DMS153 (cell line): Measurements from ENCODE around the gene DGKQ.
"Not testable (repeated sequence)": the region's sequence is repeated elsewhere in the genome, so short reads cannot be mapped to it uniquely, and the experiment has no call there.

Experiments used
- DNase-seq: peaks from one replicate; lab custom pipeline; 2025; lab: John Stamatoyannopoulos, UW

DGKQ gene

DNA sequence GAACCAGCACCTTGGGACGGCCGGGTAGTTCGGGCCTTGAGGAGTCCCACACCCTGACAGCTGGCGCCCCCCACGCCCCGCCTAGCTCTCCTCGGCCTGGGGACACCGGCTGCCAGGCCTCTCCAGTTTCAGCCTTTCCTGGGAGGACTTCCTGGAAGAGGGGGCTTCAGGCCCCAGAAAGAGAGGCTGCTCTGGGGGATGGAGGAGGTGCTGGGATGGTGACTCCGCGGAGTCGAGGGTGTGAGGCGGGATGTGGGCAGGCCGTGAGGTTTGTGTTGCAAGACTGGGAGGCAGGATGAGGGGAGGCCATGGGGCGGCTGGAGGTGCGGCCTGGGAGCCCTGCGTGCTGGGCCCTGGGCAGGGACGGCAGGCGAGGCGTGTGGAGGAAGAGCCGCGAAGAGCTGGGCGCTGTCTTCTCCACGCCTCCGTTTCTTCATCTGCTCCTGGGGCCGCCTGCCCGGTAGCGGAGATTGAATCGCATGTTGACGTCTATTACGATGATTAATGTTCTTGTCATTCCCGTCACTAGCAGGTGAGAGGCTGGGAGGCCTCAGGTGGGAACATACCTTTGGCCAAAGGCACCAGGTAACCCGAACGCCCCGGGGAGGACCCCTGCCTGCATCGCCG is 37.1 kb upstream of the DGKQ start:
- DNase-seq = peak; percentile 13

DNA sequence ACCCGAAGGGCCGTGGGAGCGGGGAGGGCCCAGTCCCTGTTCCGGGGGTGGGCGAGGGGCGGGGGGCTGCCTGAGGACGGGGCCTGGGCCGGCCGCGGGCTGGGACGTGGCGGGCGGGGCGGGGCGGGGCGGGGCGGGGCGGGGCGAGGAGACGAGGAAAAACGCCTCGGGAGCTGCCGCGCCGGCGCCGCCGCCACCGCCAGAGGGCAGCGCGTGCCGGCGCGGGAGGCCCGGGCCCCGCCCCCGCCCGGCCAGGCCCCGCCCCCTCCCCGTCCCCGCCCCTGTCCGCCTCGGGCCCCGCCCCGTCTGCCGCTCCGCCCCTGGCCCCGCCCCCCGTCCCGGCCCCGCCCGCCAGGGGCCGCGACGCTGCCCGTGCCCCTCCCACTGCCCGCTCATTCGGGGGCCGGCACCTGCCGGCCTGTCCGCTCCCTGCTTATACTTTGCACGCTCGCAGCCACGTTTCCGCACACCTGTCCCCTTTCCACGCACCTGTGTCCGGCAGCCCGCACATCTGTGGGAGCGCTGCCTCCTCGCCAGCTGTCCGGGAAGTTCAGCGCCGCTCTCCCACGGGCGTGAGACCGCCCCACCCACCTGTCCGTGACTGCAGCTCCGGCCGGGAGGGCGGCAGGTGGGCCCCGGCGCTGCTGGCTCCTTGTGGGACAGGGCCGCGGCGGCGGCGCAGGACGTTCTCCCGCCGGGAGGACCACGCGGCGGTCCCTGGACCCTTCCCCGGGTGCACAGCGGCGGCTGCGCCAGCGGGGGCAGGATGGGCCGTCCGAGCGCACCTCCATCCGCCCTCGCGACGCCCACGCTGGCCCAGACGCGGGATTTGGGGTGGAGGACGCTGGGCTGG is 36.4 kb upstream of the DGKQ start:
- DNase-seq = no peak

DNA sequence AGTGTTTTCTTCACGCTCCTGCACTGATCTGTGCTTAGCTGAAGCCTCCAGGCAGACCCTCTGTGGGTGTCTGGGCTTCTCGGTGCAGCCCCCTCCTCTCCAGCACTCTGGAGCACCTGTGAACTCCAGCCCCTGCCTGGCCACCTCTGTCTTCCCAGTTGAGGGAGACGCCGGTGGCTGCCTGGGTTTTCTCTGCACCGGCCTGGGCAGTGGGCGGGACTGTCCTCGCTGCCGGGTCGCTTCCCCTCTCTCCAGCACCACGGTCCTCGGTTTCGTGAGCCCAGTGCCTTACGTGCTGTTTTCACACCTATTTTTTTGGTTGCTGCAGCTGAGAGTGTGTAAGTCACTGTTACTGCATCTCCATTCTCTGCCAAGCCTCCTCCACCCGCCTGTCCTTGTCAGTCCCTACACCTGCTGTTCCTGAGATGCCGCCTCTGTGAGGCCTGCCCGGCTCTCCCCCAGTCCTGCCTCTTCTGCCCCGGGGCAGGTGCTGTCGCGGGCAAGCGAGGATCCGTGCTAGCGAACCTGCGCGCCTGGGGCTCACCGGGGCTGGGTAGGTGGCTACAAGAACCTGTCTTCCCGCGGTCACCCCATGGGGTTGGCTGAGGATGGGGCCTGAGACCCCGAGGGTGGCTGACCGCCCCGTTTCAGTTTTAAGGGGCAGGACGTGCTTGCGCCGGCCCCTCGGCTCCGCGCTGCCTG is 35.6 kb upstream of the DGKQ start:
- no peak for DNase-seq

DNA sequence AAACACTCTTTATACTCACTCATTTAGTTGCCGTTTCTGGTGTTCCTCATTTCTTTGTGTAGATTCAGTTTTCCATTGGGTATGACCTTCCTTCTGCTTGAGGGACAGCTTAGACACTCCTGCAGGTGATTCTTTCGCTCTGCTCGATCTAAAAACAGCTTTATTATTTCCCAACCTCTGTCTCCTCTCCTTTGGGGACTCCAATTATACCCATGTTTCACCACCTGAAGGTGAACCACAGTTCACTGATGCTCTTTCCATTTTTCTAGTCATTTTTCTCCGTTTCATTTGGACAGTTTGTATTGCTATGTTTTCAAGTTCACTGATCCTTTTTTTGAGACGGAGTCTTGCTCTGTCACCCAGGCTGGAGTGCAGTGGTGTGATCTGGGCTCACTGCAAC is 33.5 kb upstream of the DGKQ start:
- no peak for DNase-seq

DNA sequence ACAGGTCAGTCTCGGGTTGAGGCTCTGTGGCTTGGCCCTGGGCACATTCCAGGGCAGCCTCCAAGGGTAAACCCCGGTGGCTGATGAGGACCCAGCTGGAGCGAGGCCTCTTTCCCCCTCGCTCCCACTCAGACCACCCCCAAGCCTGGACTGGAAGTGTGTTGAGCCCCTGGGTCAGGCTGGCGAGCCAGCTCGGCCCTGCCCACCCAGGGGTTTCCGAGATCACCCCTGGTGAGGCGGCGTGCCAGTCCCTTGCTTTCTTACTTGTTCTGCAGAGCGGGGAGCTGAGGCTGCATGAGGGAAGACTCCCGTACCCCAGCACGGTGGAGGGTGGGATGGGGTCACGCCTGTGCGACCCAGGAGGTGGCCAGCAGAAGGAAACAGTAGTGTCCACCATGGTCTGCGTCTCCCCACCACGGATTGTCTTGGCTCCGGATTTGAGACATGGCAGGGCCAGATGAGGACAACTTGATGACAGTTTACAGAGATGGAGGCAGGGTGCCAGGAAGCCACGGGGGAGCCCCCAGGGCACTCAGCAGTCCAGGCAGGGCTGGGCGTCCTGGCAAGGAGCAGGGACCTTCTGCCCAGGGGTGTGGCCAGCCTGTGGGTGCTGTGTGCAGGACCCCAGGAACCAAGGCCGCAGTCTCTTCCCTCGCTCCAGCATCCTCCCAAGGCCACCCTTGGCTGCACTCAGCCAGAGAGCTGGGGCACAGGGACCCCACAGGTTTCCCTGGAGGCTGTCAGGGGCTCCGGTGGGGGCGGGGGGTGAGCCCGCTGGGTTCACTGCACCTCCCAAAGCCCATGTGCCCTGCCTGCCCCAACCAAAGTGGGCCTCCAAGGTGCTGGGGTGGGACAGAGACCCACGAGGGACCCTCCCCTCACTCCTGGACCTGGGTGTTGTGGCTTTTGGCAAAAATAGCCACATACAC is 31.5 kb upstream of the DGKQ start:
- no peak for DNase-seq

DNA sequence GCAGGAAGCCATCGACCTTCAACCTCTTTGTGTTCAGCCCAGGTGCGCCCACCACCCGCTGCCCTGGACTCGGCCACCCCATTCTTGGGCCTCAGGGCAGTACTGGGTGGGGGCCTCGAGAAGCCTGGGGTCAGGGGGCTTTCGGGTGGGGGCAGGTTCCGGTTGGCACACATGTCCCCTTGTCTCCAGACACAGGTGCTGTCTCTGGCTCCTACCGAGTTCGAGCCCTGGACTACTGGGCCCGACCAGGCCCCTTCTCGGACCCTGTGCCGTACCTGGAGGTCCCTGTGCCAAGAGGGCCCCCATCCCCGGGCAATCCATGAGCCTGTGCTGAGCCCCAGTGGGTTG is 30.7 kb upstream of the DGKQ start:
- no peak for DNase-seq

DNA sequence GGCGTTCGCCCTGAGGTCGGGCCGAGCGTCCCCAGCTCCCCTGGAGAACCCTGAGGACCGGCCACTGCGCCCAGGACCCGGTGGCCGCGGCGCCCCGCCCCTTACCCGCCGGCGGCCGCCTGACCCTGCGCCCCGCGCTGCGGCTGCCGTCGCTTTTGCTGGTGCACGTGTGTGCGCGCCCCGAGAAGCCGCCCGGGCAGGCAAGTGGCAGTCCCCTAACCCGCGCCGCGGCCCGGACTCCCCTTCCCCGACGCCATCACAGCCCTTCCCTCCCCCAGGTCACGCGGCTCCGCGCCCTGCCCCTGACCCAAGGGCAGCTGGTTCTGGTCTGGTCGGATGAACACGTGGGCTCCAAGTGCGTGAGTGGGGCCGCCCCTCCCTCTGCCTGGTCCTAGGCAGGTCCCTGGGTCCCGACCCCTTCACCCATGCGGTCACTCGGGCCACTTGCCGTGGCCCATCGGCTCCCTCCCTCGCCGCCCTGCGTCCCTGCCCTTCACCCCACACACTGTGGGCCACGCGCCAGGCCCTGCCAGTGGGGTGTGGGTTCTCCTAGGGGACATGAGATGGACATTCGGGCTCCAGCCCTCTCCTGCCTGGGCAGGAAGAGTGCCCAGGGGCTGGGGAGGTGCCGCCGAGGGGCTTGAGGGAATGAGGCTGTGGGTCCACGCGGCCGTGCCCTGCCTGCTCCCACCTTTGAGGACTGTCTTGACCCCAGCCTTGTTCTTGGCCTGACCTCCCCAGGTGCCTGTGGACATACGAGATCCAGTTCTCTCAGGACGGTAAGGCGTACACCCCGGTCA is 30.1 kb upstream of the DGKQ start:
- no peak for DNase-seq

DNA sequence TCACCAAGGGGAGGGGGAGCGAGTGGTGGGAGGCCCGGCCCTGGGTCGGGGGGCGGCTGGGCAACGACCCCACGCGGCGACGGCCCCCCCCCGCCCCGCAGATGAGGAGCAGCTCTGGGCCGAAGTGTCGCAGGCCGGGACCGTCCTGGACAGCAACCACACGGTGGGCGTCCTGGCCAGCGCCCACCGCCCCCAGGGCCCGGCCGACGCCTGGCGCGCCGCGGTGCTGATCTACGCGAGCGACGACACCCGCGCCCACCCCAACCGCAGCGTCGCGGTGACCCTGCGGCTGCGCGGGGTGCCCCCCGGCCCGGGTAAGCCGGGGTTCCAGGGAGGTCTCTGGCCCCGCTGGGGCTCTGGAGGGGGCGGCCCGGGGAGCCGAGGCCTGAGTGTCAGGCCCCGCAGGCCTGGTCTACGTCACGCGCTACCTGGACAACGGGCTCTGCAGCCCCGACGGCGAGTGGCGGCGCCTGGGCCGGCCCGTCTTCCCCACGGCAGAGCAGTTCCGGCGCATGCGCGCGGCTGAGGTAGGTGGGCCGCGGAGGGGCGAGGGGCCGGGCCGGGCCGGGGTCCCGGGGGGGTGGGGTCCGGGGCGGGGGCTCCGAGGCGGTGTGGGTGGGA is 29.4 kb upstream of the DGKQ start:
- DNase-seq = no peak

DNA sequence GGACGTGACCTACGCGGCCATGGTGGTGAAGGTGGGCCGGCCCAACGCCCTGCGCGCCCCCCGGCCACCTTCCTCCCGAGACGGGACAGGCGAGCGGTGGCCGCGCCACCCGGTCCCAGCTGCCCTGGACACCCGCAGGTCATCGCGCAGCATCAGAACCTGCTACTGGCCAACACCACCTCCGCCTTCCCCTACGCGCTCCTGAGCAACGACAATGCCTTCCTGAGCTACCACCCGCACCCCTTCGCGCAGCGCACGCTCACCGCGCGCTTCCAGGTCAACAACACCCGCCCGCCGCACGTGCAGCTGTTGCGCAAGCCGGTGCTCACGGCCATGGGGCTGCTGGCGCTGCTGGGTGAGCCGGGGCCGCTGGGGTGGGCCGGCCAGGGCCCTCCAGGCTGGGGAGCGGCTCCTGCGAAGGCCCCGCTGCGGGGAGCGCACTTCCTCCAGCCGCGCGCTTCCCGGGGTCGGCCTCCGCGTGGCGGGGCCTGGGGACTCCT is 28.8 kb upstream of the DGKQ start:
- no peak for DNase-seq

DNA sequence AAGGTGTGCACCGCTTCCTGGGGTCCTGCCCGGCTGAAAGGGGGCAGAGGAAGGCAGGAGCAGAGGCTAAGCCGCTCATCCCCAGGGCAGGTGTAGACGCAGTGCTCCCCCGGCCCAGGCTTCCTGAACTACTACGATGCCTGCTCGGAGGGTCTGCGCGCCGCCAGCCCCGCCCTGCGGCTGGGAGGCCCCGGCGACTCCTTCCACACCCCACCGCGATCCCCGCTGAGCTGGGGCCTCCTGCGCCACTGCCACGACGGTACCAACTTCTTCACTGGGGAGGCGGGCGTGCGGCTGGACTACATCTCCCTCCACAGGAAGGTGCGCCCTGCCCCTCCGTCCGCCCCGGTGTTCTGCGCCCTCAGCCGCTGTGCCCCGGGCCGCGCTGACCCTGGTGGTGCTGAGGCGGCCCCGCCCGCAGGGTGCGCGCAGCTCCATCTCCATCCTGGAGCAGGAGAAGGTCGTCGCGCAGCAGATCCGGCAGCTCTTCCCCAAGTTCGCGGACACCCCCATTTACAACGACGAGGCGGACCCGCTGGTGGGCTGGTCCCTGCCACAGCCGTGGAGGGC is 28.3 kb upstream of the DGKQ start:
- no peak for DNase-seq

DNA sequence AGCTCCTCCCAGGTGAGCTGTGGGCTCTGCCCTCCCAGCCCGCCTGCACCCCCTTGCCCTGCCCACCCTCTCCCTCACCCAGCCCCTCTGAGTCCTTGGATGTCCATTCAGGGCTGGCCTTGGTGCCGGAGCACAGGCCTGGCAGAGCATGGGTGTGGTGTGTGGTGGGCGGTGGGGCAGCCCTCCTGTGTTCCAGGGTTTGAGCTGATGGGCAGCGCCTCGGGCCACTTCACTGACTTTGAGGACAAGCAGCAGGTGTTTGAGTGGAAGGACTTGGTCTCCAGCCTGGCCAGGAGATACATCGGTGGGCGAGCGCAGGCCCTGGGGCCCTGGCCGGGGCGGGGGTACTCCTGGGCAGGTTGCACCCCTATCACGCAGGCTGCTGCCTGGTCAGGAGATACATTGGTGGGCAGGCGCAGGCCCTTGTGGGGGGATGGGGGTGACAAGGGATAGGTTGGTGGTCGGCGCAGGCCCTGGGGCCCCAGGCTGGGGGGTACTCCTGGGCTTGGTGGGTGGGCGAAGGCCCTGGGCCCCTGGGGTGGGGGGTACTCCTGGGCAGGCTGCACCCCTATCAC is 27.4 kb upstream of the DGKQ start:
- no peak for DNase-seq

DNA sequence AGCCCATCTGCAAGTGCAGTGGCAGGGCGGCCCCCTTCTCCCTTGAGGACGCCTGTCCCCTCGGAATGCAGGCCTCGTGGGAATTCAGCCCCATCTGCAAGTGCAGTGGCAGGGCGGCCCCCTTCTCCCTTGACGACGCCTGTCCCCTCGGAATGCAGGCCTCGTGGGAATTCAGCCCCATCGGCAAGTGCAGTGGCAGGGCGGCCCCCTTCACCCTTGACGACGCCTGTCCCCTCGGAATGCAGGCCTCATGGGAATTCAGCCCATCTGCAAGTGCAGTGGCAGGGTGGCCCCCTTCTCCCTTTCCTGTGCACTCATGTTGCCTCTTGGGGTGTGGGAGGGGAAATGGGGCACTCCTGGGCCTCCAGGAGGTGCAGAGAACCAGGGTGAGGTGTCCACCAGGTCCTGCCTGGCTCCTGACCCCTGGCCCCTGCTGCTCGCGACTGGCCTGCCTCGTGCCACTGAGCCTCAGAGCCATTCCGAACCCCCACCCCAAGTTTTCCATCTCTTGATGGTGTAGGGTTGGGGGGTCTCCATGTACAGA is 26.6 kb upstream of the DGKQ start:
- no peak for DNase-seq

DNA sequence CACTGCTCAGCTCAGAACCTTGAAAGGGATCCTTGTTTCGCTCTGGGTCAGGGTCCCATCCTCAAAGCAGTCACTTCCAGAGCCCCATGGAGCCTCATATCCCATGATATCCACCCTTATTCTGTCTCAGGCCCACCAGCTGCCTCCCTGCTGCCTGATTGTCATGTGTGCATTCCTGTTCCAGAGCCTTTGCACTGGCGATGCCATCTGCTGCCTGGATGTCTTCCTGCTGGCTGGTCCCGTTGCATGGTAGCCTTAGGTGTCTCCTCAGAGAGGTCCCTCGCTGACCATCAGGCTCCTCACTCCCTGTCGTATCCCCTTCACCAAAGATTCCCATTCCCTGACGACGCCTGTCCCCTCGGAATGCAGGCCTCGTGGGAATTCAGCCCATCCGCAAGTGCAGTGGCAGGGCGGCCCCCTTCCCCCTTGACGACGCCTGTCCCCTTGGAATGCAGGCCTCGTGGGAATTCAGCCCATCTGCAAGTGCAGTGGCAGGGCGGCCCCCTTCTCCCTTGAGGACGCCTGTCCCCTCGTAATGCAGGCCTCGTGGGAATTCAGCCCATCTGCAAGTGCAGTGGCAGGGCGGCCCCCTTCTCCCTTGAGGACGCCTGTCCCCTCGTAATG is 26.0 kb upstream of the DGKQ start:
- DNase-seq = not testable (repeated sequence)

DNA sequence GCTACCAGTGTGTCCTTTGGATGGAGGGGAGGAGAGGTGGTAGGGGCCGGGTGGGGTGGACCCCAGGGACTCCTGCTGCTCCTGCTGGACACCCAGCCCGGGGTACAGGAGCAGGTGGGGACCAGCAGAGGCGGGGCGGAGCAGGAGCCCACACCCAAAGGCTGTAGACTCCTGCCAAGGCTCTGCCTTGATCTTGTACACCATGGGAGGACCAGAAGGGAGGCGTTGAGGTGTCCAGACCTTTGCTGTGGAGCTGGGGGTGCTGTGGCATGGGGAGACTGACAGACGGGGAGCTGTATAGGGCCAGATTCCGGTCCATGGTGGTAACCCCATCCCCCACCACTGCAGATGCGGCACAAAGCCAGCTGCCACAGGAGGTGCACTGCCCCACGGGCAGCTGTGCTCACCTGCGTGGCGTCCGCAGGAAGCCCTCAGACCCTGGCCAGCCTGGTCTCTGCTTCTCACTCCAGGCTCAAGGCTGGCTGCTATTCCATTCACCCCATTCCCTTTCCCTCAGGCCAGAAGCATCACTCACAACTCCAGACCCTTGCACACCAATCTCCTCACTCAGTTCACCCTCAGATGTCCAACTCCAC is 24.8 kb upstream of the DGKQ start:
- no peak for DNase-seq

DNA sequence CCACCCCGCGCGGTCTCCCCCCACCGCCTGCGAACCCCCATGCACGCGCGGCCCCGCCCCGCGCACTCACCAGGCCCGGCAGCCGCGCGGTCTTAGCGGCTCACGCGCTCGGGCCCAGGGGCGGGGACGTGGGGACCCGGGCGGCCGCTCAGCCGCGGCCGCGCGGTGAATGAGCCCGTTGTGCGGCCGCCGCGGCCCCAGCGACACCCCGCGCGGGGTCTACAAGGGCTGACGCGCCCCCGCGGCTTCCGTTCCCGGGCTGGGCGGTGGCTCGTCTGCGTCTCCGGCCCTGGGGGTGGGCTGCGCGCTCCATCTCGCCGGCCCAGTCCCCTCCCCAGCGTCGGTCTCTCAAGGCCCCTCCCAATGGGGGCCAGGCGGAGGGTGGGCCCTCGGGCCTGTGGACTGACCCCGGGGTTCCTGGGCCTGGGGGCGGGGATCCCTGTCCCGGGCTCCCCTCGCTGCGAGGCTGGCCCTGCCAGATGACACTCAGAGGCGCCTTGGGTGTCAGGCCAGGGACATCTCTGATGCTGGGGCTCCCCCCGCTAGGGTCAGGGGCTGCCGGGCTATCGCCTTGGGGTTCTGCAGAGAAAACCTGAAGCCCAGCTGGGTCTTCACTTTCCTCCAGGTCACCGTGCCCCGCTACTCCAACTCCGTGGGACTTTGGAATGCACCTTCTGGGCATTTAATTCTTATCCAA is 24.2 kb upstream of the DGKQ start:
- no peak for DNase-seq

DNA sequence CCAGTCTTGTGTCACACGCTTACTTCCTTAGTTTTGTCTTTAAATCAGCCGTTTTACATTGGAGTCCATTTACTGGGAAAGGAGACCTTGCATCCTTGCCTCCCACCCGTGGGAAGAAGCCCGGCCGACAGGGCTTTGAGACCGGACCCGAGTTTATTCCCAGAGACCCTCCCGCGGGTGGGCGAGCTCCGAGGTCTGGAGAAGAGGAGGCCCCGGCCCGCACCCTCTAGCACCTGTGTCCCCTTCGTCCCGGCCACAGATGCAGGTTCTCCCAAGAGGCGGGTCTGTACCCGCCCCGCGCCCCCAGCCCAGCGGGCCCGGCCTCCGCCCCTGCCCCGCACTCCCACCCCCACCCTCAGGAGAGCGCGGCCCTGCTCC is 23.6 kb upstream of the DGKQ start:
- DNase-seq = no peak

DNA sequence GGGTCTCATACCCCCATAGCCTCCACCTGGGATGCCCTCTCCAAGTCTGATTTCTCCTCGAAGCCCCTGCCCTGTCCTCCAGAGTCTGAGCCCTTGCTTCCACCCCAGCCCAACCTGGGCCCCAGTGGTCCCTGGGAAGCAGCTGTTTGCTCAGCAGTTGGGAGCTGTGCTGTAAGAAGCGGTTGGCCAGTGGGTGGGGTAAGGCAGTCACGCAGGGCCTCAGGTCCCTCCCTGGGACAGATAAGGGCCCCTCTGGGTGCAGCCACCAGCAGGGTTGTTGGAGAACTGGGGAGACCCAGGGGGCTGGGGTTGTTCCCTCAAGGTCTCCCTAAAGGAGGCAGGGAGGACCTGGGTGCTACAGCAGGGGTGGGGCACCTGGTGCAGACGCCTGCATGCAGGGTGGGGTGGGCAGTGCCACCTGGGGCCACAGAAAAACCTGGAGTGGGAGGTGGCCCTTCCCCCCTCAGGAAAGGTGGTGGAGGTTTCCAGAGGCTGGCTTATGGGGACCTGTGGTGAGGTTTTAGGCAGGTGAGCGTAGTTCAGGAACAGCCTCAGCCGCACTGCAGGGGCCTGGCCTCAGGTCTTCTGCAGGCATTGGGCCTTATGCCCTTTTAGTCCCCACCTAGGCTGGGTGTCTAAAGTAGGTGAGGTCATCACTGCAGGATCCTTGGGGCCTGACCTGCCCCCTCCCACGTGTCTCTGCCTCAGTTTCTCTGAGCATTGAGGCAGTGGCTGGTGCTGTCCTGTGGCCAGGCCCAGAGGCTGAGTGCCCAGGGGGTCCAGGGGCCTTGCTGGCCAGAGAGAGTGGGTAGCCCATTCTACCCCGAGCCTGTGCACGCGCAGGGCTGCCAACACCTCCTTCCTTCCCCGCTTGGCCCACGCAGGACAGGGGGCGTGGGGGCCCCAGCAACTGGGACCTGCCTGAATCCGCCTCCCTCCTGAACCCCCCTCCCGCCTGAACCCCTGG is 22.9 kb upstream of the DGKQ start:
- no peak for DNase-seq
